Activated CD4-positive, alpha-beta T cell treated with anti-CD3 and anti-CD28 coated beads for 1 hour (primary cell): Measurements from ENCODE around the gene KCTD11.
"Not testable (repeated sequence)": the region's sequence is repeated elsewhere in the genome, so short reads cannot be mapped to it uniquely, and the experiment has no call there.

Experiments used
- DNase-seq: peaks from one replicate; pipeline ENCODE4 v3.0.0-alpha.2; 2020

KCTD11 gene

DNA sequence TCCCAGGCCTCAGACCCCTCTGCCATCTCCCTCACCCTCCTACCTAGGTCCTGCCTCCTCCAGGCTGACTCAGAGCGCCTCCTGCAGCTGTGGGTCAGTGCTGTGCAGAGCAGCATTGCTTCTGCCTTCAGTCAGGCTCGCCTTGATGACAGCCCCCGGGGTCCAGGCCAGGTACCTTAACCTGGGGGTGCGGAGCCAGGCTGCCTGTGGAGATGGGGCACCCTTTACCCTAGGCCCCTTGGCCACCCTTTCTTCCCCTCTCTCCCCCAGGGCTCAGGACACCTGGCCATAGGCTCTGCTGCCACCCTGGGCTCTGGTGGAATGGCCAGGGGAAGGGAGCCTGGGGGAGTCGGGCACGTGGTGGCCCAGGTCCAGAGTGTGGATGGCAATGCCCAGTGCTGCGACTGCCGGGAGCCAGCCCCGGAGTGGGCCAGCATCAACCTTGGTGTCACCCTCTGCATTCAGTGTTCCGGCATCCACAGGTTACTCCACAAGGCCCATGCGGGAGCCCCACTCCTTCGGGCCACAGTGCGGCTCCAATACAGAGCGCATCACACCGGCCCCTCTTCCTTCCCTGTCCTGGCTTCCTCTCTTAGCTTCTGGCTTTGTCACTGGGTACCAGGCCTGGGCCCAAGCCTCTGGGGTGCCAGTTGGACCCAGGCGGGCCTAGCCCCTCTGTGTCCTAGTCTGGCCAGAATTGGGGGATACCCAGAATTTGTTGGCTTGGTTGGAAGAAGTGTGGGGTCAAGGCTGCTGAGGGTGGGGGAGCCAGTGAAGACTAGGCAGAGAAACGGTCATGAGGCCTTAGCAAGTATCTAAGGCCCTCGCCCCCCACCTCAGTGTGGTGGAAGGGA is 5.0 kb upstream of the KCTD11 start:
- no peak for DNase-seq

DNA sequence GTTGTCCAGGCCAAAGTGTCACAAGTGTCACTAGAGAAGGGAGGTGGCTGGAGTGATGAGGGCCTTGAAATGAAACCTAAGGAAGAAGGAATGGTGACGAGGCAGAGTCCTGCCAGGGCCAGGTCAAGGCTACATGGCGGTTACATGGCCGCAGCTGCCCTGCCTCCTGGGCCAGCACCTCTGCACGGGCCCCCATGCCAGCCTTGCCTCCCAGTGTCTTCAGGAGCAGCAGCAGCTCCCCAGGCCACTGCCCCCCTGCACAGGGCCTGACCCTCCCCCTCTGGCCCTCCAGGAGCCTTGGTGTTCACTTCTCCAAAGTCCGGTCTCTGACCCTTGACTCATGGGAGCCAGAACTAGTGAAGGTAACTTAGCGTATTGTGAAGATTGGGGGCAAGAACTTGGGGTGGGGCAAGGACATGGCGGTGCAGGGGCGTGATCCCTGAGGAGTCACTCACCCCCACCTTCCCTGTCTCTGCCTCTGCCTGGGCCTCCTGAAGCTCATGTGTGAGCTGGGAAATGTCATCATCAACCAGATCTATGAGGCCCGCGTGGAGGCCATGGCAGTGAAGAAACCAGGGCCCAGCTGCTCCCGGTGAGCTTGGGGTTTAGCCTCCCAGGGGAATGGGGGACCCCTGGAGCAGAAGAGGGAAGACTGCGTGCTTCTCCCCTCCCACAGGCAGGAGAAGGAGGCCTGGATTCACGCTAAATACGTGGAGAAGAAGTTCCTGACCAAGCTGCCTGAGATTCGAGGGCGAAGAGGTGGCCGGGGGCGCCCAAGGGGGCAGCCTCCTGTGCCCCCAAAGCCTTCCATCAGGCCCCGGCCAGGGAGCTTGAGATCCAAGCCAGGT is 4.1 kb upstream of the KCTD11 start:
- DNase-seq, result no peak

DNA sequence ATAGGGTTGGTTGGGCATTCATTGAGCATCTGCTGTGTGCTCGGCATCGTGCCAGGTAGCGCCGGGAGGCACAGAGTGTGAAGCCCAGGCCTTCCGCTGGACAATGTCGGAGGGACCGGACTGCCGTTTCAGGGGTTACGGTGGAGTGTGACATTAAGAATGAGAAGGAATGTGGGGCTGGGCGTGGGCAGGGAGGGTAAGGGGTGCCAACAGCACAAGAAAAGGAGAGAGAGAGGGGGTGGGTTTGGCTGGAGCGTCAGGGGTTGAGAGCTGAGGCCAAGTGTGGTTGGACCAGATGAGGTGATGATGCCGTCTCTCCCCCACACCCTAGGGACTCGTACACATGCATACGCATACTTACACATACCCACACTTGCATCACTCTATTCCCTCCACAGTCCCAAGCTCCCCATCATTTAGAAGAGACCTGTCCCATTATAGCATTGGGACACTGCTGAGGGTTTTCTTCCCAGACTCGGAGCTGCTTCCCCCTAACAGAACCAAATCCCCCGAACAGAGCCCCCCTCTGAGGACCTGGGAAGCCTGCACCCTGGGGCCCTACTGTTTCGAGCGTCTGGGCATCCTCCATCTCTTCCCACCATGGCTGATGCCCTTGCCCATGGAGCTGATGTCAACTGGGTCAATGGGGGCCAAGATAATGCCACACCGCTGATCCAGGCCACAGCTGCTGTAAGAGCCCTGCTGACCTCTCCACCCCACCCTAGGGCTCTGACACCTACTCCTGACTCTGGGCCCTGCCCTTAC is 3.3 kb upstream of the KCTD11 start:
- no peak for DNase-seq

DNA sequence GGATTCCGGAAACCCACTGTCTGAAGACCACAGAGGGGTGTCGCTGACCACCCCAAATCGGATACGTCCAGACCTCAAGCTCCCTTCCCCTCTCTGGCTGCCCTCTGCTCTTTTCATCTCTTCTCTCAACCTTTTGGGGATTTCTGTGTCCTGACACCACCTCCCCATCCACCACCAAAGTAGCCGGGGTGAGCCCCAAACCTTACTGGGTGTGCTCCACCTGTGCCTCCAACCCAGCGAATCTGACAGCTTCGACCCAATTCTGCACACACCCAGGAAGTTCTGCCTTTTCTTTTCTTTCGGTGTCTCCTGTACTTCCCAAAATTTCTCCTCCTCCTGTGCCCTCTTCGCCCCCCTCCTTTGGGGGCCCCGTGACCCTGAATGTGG is 534 bp downstream of the KCTD11 start:
- DNase-seq, result no peak

DNA sequence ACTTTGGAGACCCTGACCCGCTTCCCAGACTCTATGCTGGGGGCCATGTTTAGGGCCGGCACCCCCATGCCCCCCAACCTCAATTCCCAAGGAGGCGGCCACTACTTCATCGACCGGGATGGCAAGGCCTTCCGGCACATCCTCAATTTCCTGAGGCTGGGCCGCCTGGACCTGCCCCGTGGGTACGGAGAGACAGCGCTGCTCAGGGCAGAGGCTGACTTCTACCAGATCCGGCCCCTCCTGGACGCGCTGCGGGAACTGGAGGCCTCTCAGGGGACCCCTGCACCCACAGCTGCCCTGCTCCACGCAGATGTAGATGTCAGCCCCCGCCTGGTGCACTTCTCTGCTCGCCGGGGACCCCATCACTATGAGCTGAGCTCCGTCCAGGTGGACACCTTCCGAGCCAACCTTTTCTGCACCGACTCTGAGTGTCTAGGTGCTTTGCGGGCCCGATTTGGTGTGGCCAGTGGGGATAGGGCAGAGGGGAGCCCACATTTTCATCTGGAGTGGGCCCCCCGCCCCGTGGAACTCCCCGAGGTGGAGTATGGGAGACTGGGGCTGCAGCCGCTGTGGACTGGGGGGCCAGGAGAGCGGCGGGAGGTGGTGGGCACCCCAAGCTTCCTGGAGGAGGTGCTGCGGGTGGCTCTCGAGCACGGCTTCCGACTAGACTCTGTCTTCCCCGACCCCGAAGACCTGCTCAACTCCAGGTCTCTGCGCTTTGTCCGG is 1.1 kb downstream of the KCTD11 start:
- DNase-seq, result no peak

DNA sequence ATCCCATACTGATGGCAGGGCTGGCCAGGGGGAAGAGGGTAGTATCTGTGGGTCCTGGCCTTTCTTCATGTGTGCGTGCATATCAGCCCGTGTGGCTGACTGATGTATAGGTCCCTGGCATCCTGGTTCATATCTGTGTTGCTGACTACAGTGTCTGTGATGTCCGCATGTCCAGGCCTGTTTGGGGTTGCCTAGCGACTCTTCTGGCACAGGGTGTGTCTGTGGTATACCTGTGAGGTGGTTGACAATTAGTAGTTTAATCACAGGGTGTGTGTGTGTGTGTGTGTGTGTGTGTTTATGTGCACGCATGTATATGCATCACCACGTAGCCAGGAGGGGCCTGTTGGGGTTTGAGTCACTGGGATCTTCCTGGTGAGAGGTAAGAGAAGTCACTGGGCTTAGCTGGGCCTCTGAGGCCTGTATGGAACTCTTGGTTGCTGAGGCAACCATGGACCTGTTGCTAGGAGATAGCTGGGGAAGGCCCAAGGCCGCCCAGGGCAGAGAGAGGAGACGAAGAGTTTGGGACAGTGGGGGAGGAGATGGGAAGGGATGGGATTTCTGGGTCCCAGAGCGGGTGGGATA is 2.4 kb downstream of the KCTD11 start:
- no peak for DNase-seq

DNA sequence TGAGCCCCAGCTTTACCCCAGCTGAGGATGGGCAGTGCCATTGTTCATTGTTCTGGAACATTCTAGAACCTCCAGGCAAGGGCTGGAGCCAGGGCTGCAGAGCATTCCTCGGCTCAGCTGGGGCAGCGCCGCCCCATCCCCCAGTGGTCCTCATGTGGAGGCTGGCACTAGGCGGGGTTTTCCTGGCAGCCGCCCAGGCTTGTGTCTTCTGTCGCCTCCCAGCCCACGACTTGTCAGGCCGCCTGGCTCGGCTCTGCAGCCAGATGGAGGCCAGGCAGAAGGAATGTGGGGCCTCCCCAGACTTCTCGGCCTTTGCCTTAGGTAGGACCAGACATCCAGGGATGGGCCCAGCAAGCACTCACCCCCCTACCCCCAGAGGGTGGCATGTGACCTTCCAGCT is 3.1 kb downstream of the KCTD11 start, which contains the start of gene TMEM95:
TSS of gene TMEM95 (plus strand) at position 104 of the 400 bp plus-strand sequence. CDS start at position 153, 49 bp downstream.
- DNase-seq, result no peak

DNA sequence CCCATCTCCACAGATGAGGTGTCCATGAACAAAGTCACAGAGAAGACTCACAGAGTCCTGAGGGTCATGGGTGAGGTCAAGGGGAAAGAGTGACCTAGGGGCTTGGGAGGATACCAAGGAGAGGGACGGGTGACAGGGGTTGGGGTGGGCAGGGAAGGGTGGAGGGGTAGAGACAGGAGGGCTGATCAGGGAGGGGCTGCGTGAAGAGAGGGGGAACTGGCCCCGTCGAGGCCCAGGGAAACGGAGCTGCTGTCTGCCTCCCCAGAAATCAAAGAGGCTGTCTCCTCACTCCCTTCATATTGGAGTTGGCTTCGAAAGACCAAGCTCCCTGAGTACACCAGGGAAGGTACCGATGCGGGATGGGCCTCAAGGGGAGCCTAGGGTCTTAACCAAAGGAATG is 3.6 kb downstream of the KCTD11 start:
- no peak for DNase-seq

DNA sequence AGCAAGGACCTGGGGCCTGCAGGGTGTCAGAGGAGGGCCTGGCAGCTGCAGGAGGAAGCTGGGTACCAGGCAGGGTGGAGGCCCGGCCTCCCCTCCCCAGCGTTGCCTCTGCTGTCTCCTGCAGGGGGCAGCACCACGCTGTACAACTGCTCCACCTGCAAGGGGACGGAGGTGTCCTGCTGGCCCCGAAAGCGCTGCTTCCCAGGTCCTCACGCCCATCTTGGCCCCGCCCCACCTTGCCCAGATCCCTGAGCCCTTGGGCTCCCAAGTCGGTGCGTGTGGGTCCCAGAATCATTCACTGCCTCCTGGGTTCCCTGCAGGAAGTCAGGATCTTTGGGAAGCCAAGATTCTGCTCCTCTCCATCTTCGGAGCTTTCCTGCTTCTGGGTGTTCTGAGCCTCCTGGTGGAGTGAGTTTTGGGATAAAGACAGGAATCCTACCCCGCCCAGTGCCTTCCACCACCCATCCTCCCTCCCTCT is 4.1 kb downstream of the KCTD11 start:
- DNase-seq, result peak; percentile 77

DNA sequence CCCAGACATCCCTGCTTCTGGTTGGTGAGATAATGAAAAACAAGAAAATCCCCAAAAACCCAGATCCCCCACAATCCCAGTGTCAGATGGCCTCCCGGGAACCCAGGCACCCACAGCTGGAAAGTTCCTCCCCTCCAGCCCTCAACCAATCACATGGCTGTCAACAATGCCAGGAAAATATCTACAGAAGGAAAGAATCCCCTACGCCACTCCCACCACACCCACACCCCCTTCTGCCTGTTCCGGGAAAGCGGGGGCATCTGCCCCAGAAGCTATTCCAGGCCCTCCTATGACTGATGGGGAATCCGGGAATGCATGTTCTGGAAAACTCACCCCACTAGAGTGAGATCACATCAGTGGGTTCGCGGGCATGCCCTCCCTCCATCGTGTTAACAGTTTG is 4.8 kb downstream of the KCTD11 start:
- DNase-seq, result no peak

DNA sequence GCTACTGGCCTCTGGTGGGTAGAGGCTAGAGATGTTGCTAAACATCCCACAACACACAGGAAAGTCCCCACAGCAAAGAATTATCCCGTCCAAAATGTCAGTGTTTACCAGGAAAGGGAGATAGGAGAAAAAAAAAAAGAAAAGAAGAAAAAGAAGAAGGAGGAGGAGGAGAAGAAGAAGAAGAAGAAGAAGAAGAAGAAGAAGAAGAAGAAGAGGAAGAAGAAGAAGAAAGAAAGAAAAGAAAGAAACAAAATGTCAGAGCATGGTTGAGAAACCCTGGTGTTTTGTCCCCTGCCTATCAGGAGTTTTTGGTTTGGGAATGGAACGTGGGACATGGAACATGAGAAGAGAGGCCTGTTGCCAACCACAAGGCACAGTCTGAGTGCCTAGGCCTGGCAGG is 5.4 kb downstream of the KCTD11 start:
- DNase-seq, result no peak

DNA sequence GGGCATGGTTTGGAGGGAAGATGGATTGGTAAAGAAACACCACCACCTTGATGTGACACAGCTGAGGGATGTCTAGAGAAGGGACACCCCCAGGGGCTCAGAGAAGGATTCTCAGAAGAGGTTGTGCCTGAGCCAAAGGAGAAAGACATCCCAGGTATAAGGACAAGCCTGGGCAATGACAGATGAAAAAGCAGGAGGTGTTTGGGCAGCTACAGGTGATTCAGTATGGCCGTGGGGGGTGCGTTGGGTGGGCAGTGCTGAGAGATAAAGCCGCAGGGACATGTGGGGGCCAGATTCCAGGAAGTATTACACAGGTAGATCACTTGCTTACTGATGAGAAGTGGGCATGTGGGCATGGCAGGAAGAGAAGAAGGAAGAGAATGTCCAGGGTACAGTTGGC is 9.9 kb downstream of the KCTD11 start:
- no peak for DNase-seq

DNA sequence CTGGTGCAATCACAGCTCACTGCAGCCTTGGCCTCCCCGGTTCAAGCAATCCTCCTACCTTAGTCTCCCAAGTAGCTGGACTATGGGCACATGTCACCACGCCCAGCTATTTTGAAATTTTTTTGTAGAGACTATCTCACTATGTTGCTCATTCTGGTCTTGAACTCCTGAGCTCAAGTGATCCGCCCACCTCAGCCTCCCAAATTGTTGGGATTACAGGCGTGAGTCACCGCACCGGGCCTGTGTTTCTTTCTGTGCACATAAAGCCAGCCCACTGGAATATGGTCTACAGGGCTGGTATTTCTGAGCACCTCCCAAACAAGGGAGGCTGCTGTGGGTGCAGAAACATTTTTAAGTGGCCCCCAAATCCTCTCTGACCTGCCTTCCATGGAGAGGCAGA is 11.3 kb downstream of the KCTD11 start:
- DNase-seq, result no peak

DNA sequence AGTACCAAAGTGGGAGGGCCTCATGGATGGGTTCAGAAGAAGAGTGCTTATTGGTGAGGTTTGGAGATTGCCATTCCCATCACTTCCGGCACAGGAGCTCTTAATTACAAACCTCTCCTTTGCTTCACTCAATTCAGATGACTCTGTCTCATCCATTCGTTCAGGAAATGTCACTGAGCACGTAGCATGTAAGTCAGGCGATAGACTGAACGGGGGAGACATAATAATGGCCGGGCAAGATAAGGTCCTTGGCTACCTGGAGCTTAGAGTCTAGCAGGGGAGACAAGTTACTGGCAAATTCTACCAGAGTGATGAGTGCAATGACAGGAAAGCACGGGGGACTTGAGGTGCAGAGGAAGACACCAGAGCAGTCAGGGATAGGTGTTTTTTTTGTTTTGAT is 14.0 kb downstream of the KCTD11 start:
- DNase-seq, result not testable (repeated sequence)

DNA sequence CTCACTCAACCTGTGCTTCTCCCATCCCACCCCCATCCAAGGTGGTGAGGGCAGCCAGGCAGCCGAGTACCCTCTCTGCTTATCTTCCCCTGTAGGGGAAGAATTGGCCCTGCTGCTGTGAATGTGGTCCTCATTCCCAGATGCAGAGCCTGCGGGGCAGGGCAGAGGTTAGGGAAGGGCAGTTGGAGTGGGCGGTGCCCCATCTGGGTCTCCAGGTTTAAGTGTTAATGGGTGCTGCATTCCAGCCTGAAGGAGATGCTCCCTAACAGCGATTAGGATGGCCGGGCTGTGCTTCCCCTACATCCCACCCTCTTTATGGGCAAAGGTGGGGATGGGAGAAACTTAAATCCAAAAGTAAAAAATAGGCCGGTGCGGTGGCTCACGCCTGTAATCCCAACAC is 15.1 kb downstream of the KCTD11 start:
- DNase-seq, result no peak

DNA sequence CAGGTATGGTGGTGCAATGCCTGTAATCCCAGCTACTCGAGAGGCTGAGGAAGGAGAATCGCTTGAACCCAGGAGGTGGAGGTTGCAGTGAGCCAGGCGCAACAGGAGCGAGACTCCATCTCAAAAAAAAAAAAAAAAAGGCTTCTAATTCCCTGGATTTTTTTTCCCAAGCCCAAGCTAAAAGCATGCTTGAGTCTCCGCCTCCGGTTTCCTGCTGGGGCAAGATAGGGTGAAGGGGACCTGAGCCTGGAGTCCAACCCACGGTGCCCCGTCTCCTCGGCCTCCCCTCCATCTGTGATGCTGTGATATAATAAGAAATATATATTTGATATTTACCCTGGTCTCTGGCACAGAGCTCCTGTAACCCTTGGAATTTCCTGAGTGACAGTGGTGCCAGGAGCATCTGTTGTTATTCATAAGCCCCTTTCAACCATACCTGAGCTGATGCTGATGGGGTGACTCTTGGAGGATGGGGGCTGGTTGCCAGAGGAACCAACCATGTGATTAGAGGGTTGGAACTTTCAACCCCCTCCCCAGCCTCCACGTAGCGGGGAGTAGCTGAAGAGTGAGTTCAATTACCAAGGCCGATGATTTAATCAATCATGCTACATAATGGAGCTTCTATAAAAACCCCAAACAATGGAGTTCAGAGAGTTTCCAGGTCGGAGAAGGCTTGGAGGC is 16.1 kb downstream of the KCTD11 start:
- DNase-seq, result no peak

DNA sequence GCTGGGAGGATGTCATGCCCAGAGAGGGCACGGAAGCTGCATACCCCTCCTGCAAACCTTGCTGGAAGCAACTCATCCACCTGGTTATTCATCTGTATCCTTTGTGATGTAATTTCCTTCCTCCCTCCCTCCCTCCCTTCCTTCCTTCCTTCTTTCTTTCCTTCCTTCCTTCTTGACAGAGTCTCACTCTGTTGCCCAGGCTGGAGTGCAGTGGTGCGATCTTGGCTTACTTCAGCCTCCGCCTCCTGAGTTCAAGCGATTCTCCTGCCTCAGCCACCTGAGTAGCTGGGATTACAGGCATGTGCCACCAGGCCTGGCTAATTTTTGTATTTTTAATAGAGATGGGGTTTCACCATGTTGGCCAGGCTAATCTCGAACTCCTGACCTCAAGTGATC is 16.6 kb downstream of the KCTD11 start:
- not testable (repeated sequence) for DNase-seq

DNA sequence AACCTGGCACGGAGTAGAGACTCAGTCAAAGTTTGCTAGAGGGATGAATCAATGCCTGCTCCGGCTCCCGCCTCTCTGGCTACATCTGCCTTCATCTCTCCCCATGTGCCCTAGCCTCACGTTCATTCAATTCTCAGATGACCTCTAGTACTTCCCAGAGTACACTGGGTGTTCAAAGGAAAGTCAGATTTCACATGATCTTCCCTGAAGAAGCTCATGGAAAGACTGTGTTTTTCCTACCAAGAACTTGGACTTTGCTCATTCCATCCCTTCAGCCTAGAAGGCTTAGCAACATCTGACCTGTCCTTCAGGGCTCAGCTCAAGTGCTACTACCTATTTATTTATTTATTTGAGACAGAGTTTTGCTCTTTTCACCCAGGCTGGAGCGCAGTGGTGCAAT is 17.9 kb downstream of the KCTD11 start:
- DNase-seq, result no peak

DNA sequence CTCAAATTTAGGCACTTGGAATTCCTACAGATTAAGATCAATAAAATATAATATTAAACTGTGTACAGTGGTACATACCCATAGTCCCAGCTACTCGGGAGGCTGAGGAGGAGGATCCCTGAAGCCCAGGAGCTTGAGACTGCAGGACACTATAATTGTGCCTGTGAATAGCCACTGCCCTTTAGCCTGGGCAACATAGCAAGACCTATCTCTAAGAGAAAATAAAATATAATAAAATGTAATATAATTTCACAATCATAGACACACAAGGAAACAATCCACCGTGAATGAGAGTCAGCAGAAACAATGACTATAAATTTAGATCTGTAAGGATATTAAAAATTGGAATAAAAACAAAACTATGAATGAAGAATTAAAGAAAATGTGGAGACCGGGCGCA is 18.9 kb downstream of the KCTD11 start:
- DNase-seq, result no peak

DNA sequence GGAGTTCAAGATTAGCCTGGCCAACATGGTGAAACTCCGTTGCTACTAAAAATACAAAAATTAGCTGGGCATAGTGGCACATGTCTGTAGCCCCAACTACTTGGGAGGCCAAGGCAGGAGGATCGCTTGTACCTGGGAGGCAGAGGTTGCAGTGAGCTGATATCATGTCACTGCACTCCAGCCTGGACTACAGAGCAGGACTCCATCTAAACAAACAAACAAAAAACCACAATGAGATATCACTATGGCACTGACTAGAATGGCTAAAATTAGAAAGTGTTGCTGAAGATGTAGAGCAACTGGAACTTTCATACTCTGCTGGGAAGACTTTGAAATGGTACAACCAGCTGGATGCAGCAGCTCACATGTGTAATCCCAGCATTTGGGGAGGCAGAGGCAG is 22.4 kb downstream of the KCTD11 start:
- DNase-seq, result no peak

DNA sequence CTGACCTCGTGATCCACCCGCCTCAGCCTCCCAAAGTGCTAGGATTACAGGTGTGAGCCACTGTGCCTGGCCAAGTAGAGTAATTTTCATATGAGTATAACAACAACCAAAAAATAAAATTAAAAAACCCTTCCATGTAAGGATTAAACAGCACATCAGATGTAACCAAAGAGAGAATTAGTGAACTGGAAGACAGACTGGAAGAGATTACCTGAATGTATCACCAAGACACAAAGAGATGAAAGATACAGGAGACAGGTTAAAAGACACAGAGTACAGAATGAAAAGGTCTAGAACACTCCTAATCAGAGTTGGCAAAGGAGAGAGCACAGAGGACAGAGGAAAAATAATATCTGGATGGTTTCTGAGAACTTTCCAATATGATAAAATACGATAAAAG is 27.2 kb downstream of the KCTD11 start:
- DNase-seq, result no peak

DNA sequence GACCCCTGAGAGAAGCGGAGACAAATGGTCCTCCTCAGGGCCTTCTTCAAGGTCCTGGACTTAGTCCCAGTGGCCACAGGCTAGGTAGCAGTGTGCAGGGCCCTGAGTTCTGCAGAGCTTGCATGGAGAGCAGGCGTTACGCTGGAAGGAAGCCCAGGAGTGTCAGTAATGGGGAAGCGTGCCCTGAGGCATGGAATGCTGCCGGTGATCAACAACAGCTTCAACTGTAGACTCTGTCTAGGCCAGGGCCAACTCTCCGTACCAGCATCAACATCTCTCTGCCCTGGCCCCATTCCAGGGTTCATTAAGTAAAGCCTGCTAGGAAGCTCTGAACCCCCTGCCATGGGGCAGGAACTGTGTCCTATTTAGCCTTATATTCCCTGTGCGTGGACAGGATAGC is 28.4 kb downstream of the KCTD11 start:
- DNase-seq, result no peak
